Vagina (tissue), 2 donors: ENCODE results near the gene DPF3. TPM values are rescaled to one million over a fixed set of nuclear protein-coding genes. Genes with fewer than 3 reads are reported as not detected.
A peak's percentile ranks its signal among the peaks of the same experiment; 100 is the strongest.

Source experiments
- DNase-seq, 2 donors: peaks; one replicate each; pipeline ENCODE4 v3.0.0-alpha.2; 2017; ENCODE audit errors: extremely low spot score in 2 of 2
- H3K27ac ChIP-seq: fragments of 200-600 bp; sonication (generic); one replicate; pipeline ENCODE4 v1.5.1; 2019
- H3K27me3 ChIP-seq: fragments of 200-600 bp; sonication (generic); one replicate; pipeline ENCODE4 v1.5.1; 2019
- H3K36me3 ChIP-seq, 2 donors: fragments of 200-600 bp; sonication (generic); one replicate each; pipeline ENCODE4 v1.5.1; 2017 to 2019
- H3K4me1 ChIP-seq: fragments of 200-600 bp; sonication (generic); one replicate; pipeline ENCODE4 v1.5.1; 2019
- H3K4me3 ChIP-seq, 2 donors: fragments of 200-600 bp; sonication (generic); 1 replicate in 1 of 2; 2 replicates in 1 of 2; pipeline ENCODE4 v1.5.1; 2016 to 2019
- H3K9me3 ChIP-seq: fragments of 200-600 bp; sonication (generic); one replicate; pipeline ENCODE4 v1.5.1; 2019
- CTCF ChIP-seq, 3 experiments: fragments of 450-650 bp in 2 of 3; fragments of 200-600 bp in 1 of 3; sonication (generic) in 1 of 3; IDR thresholded peaks; one replicate each; pipeline ENCODE4 v1.5.1; 2017 to 2019; ENCODE audit warnings: antibody characterized with exemption in 3 of 3, mild to moderate bottlenecking in 2 of 3, moderate library complexity in 2 of 3
- POLR2A ChIP-seq, 2 donors: fragments of 450-650 bp; IDR thresholded peaks; one replicate each; pipeline ENCODE4 v1.6.1; 2017; ENCODE audit warnings: antibody characterized with exemption in 2 of 2, mild to moderate bottlenecking in 2 of 2, moderate library complexity in 2 of 2
- POLR2AphosphoS5 ChIP-seq, 2 donors: sonication (generic); formaldehyde crosslinking; IDR thresholded peaks; one replicate each; pipeline ENCODE4 v1.9.0; 2017; ENCODE audit warnings: antibody characterized with exemption in 2 of 2, mild to moderate bottlenecking in 2 of 2, low read depth in 1 of 2; ENCODE audit not compliant: insufficient read depth in 1 of 2
- intact Hi-C: fragments of 100-400 bp; cut with DNase I; formaldehyde crosslinking; loops from one replicate; pipeline ENCODE4 v1.15.1; 2023
- total RNA-seq: library from RNA; depleted of rRNA; stranded (reverse); fragments of >200 nt; gene quantifications from one replicate; pipeline ENCODE4 v1.2.3, GENCODE V29; 2016

DPF3 gene
- not detected for total RNA-seq

- Histone ChIP-seq H3K4me1 (peaks cover 25% of the 10 kb centered on the region), H3K27me3 (no peaks in the 10 kb centered on the region), H3K4me3 (peak within 1 kb of the TSS; percentile 66 to 80), H3K36me3 (no peaks in the 10 kb centered on the region), H3K27ac (peak within 1 kb of the TSS; percentile 8), H3K9me3 (no peaks in the 10 kb centered on the region)
- intact Hi-C loops, result no loop called here
- TF ChIP-seq POLR2AphosphoS5 (IDR thresholded peaks at IDR 0.05; ENCODE audit: insufficient read depth in 1 of 2, low read depth in 1 of 2) (peak; percentile 68 to 86), POLR2A (IDR thresholded peaks at IDR 0.05) (no peak)
- DNase-seq, result peak in 1 of 2 donors; percentile 97
These were observed at the start of gene DPF3 for GRCh38 chr14:72893636-72894322. DPF3 (minus strand) TSS chr14:72894101; CDS start chr14:72894088, 13 bp downstream.

GRCh38 chr14:72942934-72943333 lies 49.0 kb upstream of the DPF3 start:
- Histone ChIP-seq H3K4me3 (no peak overlapping the region), H3K27ac (no peak overlapping the region), H3K9me3 (no peaks in the 10 kb centered on the region), H3K4me1 (no peaks in the 10 kb centered on the region), H3K36me3 (peaks cover 0 to 51% of the 10 kb centered on the region in 2 donors), H3K27me3 (no peaks in the 10 kb centered on the region)
- DNase-seq, result no peak
- no peak for TF ChIP-seq POLR2AphosphoS5 (IDR thresholded peaks at IDR 0.05; ENCODE audit: insufficient read depth in 1 of 2, low read depth in 1 of 2)
- no peak for TF ChIP-seq CTCF (IDR thresholded peaks at IDR 0.05)
- TF ChIP-seq POLR2A (IDR thresholded peaks at IDR 0.05), result no peak
- intact Hi-C loops, result no loop called here

GRCh38 chr14:72941286-72941985 lies 47.5 kb upstream of the DPF3 start:
- TF ChIP-seq CTCF (IDR thresholded peaks at IDR 0.05) (no peak), POLR2AphosphoS5 (IDR thresholded peaks at IDR 0.05; ENCODE audit: insufficient read depth in 1 of 2, low read depth in 1 of 2) (no peak), POLR2A (IDR thresholded peaks at IDR 0.05) (no peak)

GRCh38 chr14:72939630-72940029 lies 45.7 kb upstream of the DPF3 start:
- Histone ChIP-seq H3K36me3 (peaks cover 0 to 51% of the 10 kb centered on the region in 2 donors), H3K27me3 (no peaks in the 10 kb centered on the region), H3K27ac (no peak overlapping the region), H3K4me1 (no peaks in the 10 kb centered on the region), H3K4me3 (no peak overlapping the region), H3K9me3 (no peaks in the 10 kb centered on the region)
- intact Hi-C loops, result no loop called here
- TF ChIP-seq POLR2AphosphoS5 (IDR thresholded peaks at IDR 0.05; ENCODE audit: insufficient read depth in 1 of 2, low read depth in 1 of 2) (no peak), CTCF (IDR thresholded peaks at IDR 0.05) (no peak), POLR2A (IDR thresholded peaks at IDR 0.05) (no peak)
- no peak for DNase-seq

More at GRCh38 chr14:72941286-72941985, 47.5 kb upstream of the DPF3 start:
- no peak for DNase-seq
- no peak overlapping the region for H3K27ac ChIP-seq
- H3K4me1 ChIP-seq, result no peaks in the 10 kb centered on the region
- intact Hi-C loops, result no loop called here
- no peak overlapping the region for H3K4me3 ChIP-seq
- no peaks in the 10 kb centered on the region for H3K9me3 ChIP-seq
- peaks cover 0 to 51% of the 10 kb centered on the region in 2 donors for H3K36me3 ChIP-seq
- no peaks in the 10 kb centered on the region for H3K27me3 ChIP-seq

- Histone ChIP-seq H3K9me3 (no peaks in the 10 kb centered on the region), H3K27me3 (no peaks in the 10 kb centered on the region), H3K36me3 (no peaks in the 10 kb centered on the region), H3K4me3 (no peak overlapping the region), H3K4me1 (peaks cover under 1% of the 10 kb centered on the region), H3K27ac (no peak overlapping the region)
- intact Hi-C loops, result no loop called here
- TF ChIP-seq POLR2A (IDR thresholded peaks at IDR 0.05) (no peak), POLR2AphosphoS5 (IDR thresholded peaks at IDR 0.05; ENCODE audit: insufficient read depth in 1 of 2, low read depth in 1 of 2) (no peak), CTCF (IDR thresholded peaks at IDR 0.05) (no peak)
- no peak for DNase-seq
These were observed 39.0 kb upstream of the DPF3 start for GRCh38 chr14:72932893-72933292.
